ENCODE data around the gene KAZN. TPM values are rescaled to one million over a fixed set of nuclear protein-coding genes. Genes with fewer than 3 reads are reported as not detected.
A peak's percentile ranks its signal among the peaks of the same experiment; 100 is the strongest.

The KAZN gene
- total and polyA plus RNA-seq, 11 donors, result 0.65 to 6.5 (median 2.3) TPM

DNA sequence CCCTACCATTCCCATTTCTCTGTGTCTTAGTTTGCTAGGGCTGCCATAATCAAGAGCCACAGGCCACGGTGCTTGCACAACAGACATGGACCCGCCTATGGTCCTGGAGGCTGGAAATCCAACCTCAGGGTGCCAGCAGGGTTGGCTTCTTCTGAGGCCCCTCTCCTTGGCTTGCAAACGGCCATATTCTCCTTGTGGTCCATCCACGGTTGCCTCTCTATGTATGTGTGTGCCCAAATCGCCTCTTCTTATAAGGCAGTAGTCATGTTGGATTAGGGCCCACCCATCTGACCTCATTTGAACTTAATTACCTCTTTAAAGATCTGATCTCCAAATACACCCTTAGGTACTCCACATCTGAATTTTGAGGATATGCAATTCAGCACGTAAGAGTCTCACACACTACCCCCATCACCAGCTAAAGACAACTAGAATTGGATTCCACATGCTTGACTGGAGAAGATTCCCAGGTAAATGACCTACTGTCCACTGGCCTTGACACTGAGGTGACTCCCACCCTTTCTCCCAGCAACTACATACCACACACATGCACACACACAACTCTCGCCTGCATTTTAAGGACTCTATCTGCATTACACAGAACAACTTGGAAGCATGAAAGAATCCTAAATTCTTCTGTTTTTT, 526.7 kb downstream of the KAZN start:
- no peak for ATAC-seq
- peaks cover 0 to 7% (median 0%) of the 10 kb centered on the region in 12 donors for H3K9me3 ChIP-seq
- no peaks in the 10 kb centered on the region for H3K27me3 ChIP-seq
- TF ChIP-seq, protein P1, sequence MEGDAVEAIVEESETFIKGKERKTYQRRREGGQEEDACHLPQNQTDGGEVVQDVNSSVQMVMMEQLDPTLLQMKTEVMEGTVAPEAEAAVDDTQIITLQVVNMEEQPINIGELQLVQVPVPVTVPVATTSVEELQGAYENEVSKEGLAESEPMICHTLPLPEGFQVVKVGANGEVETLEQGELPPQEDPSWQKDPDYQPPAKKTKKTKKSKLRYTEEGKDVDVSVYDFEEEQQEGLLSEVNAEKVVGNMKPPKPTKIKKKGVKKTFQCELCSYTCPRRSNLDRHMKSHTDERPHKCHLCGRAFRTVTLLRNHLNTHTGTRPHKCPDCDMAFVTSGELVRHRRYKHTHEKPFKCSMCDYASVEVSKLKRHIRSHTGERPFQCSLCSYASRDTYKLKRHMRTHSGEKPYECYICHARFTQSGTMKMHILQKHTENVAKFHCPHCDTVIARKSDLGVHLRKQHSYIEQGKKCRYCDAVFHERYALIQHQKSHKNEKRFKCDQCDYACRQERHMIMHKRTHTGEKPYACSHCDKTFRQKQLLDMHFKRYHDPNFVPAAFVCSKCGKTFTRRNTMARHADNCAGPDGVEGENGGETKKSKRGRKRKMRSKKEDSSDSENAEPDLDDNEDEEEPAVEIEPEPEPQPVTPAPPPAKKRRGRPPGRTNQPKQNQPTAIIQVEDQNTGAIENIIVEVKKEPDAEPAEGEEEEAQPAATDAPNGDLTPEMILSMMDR (IDR thresholded peaks at IDR 0.05), result no peak
- TF ChIP-seq POLR2A (IDR thresholded peaks at IDR 0.05), result no peak
- WGBS, 4 donors, result 89 to 93% (median 91%) methylated on average over 7 of the region's 7 CpGs
- H3K36me3 ChIP-seq, result no peaks in the 10 kb centered on the region
- DNase-seq, result no peak
- H3K27ac ChIP-seq, result no peak overlapping the region
- H3K4me1 ChIP-seq, result peaks cover 0 to 5% (median 0%) of the 10 kb centered on the region in 12 donors
- no peak overlapping the region for H3K4me3 ChIP-seq
- intact Hi-C loops (cut with DNase I), result loop anchor here in 5 of 10 donors (5.0 to 10.0 kb wide), 5 partner anchors 147 to 310 kb away; partner anchors contain the start of gene CTRC (in 2 of the 5)

DNA sequence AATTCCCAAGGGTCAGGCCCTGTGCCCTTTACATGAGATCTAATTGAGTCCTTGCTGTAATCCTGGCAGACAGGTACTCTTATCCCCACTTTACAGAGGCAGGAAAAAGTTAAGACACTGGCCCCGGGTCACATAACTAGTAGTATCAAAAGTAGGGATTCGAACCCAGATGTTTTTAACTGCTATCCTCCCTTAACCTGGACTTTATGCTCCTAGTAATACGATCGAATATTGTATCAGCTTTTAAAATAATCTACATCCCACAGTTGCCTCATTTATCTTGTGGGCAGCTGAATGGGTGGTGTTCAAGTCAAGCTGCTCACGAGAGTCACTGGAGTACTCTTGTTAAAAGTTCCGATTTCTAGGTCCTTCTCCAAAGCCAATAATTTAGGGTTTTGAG, 529.6 kb downstream of the KAZN start:
- no peak overlapping the region for H3K4me3 ChIP-seq
- peaks cover 0 to 5% (median 0%) of the 10 kb centered on the region in 12 donors for H3K4me1 ChIP-seq
- DNase-seq (no peak), ATAC-seq (no peak)
- WGBS, 4 donors, result 74 to 83% (median 78%) methylated on average over 6 of the region's 6 CpGs
- no peak overlapping the region for H3K27ac ChIP-seq
- intact Hi-C loops (cut with DNase I), result loop anchor here (1.0 to 10.0 kb wide), 9 partner anchors 144 to 307 kb away; partner anchors contain the start of gene CTRC (in 2 of the 10)
- TF ChIP-seq, protein P1 (IDR thresholded peaks at IDR 0.05), result no peak
- TF ChIP-seq POLR2A (IDR thresholded peaks at IDR 0.05), result no peak
- peaks cover 0 to 9% (median 0%) of the 10 kb centered on the region in 12 donors for H3K9me3 ChIP-seq
- H3K27me3 ChIP-seq, result peaks cover 0 to 1% (median 0%) of the 10 kb centered on the region in 9 donors
- H3K36me3 ChIP-seq, result no peaks in the 10 kb centered on the region

DNA sequence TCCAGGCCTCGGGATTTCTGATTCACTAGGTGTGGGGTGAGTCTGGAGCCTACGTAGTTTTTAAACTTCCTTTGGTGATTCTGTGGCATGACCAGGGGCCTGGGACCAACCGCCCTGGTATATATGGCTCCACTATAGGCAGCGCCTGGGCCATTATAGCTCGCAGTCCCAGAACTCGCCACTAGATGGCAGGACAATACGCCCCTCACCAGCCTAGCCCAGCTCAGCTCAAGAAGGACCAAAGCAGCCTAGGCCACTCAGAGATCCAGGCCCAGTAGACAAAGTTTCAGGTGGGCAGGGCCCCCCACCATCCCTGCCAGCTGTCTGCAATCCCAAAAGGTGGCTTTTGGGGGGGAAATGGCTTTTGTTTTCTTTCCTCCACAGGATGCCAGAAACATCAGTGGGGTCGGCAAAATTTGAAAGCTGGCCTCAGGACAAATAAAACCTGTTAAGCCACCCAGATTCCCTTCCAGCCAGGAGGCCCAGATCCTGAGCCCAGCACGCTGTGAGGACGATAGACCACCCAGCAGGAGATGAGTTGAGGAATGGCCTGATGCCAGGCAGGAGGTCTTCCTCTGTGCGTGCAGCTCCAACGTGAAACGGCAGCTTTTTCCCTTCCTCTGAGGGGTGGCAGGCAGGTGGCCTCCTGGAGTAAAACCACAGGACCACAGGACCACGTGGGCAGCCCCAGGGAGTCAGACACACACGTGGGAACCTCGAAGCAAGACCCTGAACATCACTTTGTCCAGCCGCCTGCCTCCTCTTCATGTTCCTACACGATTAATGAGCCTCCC, 530.2 kb downstream of the KAZN start:
- H3K27me3 ChIP-seq, result peaks cover 0 to 5% (median 0%) of the 10 kb centered on the region in 9 donors
- peak; percentile 76 to 93 (median 88) for ATAC-seq
- H3K36me3 ChIP-seq, result no peaks in the 10 kb centered on the region
- no peak overlapping the region for H3K4me3 ChIP-seq
- peaks cover 0 to 9% (median 0%) of the 10 kb centered on the region in 12 donors for H3K9me3 ChIP-seq
- no peak for TF ChIP-seq POLR2A (IDR thresholded peaks at IDR 0.05)
- TF ChIP-seq, protein P1 (IDR thresholded peaks at IDR 0.05), result peak; percentile 69 to 93 (median 87)
- WGBS, 4 donors, result 28 to 40% (median 38%) methylated on average over 13 to 18 of the region's 18 CpGs
- intact Hi-C loops (cut with DNase I), result loop anchor here (1.0 to 10.0 kb wide), 9 partner anchors 144 to 306 kb away; partner anchors contain the start of gene CTRC (in 2 of the 10)
- H3K27ac ChIP-seq, result no peak overlapping the region
- DNase-seq, result peak; percentile 49 to 77 (median 65)
- peaks cover 0 to 5% (median 0%) of the 10 kb centered on the region in 12 donors for H3K4me1 ChIP-seq

DNA sequence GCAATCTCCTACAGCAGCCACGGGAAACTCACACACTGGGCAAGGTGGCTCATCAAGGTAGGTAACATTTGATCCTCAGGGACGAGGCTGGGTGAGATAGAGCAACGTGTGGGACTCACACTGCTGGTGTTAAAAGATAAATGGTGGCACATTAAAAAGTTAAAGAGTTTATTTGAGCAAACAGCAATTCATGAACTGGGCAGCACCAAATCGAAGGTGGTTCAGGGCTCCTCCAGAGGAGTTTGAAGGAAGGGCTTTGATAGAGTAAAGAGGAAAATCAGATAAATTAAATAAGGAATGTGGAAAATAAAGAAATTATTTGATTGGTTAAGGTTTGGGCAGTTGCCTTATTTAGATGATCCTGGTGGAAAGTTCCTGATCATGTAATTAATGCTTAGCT, 531.5 kb downstream of the KAZN start:
- intact Hi-C loops (cut with DNase I), result loop anchor here in 8 of 10 donors (2.0 to 10.0 kb wide), 8 partner anchors 142 to 305 kb away; partner anchors contain the start of gene CTRC (in 2 of the 8)
- Histone ChIP-seq H3K4me1 (no peaks in the 10 kb centered on the region), H3K9me3 (peaks cover 0 to 9% (median 0%) of the 10 kb centered on the region in 12 donors), H3K27ac (no peak overlapping the region), H3K4me3 (no peak overlapping the region), H3K27me3 (peaks cover 0 to 10% (median 0%) of the 10 kb centered on the region in 9 donors), H3K36me3 (no peaks in the 10 kb centered on the region)
- DNase-seq, result no peak
- no peak for ATAC-seq
- TF ChIP-seq, protein P1 (IDR thresholded peaks at IDR 0.05), result no peak
- no peak for TF ChIP-seq POLR2A (IDR thresholded peaks at IDR 0.05)
- 78 to 91% (median 87%) methylated on average over 4 of the region's 4 CpGs for WGBS, 4 donors
